ENCODE data around the gene SLC6A7.

SLC6A7 gene

DNA sequence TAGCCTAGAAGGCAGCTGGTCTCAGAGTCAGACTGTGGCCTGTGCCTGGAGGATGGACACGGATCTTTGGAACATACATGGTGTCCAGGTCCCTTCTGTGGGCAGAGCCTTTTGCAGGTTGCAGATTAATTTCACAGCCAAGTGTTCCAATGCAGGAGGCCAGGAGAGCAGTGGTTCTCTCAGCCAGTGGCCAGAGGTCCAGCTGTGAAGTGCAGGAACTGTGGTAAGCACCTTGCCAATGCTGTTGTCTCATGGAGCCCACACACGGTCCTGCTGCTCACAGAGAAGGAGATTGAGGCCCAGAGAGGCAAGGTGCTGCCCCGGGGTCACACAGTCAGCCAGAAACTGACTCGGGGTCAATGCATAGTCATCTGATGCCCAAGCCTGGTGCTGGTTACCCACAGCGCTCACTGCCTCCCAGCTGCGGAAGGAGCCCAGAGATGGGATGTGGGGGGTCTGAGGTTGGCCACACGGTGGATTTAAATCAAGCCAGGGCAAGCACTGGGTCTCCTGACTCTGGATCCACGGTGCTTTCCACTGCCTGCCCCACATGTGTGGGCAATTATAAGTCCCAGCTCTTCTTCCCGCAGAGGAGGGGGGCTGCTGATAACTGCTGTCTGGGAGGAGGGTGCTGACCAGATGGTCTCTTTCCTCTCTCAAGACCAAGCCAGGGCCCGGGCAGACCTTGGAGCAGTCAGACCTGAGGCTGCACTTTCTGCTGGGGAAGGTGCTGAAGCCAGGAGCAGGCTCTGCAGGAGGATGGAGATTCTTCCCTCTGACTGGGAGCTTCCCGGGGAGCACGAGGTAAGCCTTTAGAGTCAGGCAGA, 37.0 kb upstream of the SLC6A7 start:
- TF ChIP-seq, protein P1, sequence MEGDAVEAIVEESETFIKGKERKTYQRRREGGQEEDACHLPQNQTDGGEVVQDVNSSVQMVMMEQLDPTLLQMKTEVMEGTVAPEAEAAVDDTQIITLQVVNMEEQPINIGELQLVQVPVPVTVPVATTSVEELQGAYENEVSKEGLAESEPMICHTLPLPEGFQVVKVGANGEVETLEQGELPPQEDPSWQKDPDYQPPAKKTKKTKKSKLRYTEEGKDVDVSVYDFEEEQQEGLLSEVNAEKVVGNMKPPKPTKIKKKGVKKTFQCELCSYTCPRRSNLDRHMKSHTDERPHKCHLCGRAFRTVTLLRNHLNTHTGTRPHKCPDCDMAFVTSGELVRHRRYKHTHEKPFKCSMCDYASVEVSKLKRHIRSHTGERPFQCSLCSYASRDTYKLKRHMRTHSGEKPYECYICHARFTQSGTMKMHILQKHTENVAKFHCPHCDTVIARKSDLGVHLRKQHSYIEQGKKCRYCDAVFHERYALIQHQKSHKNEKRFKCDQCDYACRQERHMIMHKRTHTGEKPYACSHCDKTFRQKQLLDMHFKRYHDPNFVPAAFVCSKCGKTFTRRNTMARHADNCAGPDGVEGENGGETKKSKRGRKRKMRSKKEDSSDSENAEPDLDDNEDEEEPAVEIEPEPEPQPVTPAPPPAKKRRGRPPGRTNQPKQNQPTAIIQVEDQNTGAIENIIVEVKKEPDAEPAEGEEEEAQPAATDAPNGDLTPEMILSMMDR (conservative IDR thresholded peaks at IDR 0.05) = no peak
- H3K27ac ChIP-seq = no peak overlapping the region

DNA sequence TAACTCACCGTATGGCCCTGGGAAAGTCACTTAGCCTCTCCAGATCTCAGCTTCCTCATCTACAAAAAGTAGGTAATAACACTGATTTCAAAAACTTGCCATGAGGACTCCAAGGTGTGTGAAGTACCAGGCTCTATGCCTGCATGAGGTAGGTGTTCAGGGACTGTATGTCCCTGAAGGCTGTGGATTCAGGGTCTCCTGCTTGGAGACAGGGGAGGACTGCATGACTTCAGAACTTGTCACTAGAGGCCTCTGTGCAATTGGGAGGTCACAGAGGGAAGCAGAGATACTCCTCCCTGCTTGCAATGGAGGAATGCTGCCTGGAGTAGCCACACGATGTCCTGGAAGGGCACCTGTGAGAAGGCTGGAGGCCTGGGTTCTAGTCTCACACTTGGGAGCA, 36.4 kb upstream of the SLC6A7 start:
- TF ChIP-seq, protein P1 (conservative IDR thresholded peaks at IDR 0.05) = no peak
- no peak overlapping the region for H3K27ac ChIP-seq

DNA sequence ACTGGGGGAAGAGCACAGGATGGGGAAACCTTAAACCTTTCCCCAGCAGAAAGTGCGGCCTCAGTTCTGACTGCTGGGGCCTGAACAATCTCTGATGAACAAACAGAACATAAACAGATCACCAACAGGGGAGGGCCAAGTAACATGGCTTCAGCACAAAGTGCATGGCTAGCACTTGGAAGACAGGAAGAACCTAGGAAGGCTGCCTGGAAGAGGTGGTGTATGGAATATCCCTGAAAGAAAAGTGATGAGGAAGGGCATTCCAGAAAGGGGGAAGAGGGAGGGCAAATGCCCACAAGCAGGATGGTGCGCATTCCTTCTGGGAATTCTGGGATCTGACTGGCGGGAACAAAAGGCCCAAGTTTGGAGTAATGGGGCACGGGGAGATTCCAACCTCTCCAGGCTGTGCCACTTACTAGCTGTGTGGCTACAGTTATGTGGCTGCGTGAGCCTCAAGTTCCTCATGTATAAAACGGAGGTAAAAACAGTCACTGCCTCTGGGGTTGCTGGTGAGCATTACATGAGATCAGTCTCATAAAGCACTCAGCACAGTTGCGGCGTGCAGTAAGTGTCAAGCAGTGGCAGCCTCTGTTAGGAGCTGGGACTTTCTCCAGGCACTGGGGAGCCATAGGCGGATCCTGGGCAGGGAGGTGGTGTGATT, 35.8 kb upstream of the SLC6A7 start:
- TF ChIP-seq, protein P1 (conservative IDR thresholded peaks at IDR 0.05) = no peak
- no peak overlapping the region for H3K27ac ChIP-seq

DNA sequence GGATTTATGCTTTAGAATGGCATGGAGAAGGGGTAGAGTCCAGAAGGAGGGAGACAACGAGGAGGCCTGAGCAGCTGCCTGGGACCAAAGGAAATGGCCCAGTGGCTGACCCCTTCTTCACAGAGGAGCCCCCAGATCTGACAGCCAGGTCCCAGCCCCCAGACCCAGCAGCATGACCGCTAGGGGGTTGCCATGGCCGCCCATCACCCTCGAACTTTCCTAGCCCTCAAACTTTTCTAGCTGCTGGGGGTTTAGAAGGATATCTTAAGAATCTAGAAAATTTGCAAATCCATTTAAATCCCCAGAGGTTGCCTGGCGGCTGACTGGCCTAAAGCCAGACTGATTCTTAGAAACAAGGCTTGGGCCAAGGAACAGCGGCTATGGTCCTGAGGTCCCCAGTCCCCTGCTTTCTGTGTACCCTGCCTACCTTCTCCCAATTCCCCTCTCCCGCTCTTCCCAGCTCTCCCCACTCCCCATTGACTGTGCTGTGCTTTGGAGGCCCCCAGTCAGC, 35.2 kb upstream of the SLC6A7 start:
- no peak overlapping the region for H3K27ac ChIP-seq
- TF ChIP-seq, protein P1 (conservative IDR thresholded peaks at IDR 0.05) = no peak

DNA sequence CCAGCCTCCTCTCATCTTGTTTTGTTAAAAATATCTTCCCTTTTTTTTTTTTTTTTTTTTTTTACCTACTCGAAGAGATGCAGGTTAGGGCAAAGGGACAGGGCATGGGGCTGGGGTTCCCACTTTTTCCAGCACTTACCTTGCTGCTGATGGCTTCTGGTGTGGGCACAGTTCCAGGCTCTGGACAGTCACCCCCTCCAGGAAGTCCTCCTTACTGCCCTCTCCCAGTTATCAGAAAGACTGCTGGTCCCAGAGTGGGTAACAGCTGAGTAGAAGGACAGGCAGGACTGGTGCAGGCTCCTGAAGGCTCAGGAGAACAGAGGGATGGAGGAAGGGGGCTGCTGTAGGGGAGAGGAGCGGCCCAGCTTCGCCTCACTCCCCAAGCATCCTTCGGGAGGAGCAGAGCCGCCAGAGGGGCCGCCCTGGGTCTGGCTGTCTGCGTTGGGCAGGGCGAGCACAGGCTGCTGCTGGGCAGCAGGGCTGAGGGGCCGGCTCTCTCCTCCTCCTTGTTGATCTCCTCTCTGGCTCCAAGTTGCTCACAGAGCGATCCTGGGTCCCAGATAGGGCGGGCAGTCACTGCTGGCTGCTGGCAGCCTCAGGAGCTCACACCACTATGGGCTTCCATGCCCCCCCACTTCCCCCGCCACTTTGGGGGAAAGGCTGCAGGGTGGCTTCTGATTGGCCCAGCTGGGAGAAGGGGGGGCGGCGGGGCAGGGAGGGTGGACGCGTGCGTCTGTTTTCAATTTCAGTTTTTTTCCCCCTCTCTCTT, 34.4 kb upstream of the SLC6A7 start, which contains the start of gene PDGFRB:
PDGFRB (minus strand) TSS at position 588 of the 769 bp plus-strand sequence. CDS start 18,798 bp downstream, outside the sequence.
- no peak within 1 kb of the TSS for H3K27ac ChIP-seq
- TF ChIP-seq, protein P1 (conservative IDR thresholded peaks at IDR 0.05) = no peak

DNA sequence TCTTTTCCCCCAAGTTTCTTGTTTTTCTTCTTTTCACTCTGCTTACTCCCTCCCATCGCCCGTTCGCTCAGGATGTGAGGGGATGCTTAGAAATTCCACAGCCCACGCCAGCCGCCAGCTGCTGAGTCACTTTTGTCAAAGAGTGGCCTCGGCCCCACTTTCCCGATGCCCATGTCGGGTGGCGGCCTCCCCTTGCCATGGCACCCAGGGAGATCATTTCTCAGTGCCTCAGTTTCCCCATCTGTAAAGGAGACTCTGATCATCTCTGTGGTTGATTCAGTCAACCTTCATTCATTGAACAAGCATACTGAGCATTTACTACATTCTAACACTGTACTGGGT, 33.9 kb upstream of the SLC6A7 start:
- H3K27ac ChIP-seq = no peak overlapping the region
- TF ChIP-seq, protein P1 (conservative IDR thresholded peaks at IDR 0.05) = no peak

DNA sequence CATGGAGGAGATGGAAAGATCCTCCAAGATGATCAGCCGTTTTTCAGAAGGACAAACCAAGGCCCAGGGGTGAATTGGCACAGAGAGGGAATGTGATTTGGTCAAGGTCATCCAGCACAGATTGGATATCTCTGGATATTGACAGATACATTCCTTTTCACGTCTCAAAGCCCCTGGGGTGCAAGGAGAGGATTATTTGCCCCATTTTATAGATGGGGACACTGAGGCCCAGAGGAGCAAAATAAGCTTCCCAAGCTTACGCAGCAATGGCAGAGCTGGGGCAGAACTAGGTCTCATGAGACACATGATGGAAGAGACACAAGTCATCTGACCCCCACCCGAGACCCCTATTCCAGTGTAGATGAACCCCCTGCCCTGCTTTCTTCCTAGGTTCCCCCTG, 33.3 kb upstream of the SLC6A7 start:
- TF ChIP-seq, protein P1 (conservative IDR thresholded peaks at IDR 0.05) = no peak
- H3K27ac ChIP-seq = no peak overlapping the region
